ENCODE data around the gene CAPN10.
"Not testable (repeated sequence)": the region's sequence is repeated elsewhere in the genome, so short reads cannot be mapped to it uniquely, and the experiment has no call there.

Gene CAPN10

GRCh38 chr2:240604291-240604938 lies 17.9 kb downstream of the CAPN10 start:
- no peak for FAIRE-seq

GRCh38 chr2:240604939-240605716 lies 18.6 kb downstream of the CAPN10 start:
- no peak for FAIRE-seq

GRCh38 chr2:240605867-240606743 lies 19.6 kb downstream of the CAPN10 start:
- no peak for FAIRE-seq

- no peak for FAIRE-seq
Observed at GRCh38 chr2:240611601-240612210, 25.2 kb downstream of the CAPN10 start.

- FAIRE-seq = no peak
Observed at GRCh38 chr2:240613781-240614180, 27.2 kb downstream of the CAPN10 start.

GRCh38 chr2:240614391-240614790 lies 27.9 kb downstream of the CAPN10 start:
- no peak for FAIRE-seq

GRCh38 chr2:240615396-240615795 lies 28.9 kb downstream of the CAPN10 start:
- FAIRE-seq = no peak

GRCh38 chr2:240615820-240616547 lies 29.4 kb downstream of the CAPN10 start:
- no peak for FAIRE-seq

GRCh38 chr2:240616860-240617666 lies 30.5 kb downstream of the CAPN10 start:
- FAIRE-seq = not testable (repeated sequence)

GRCh38 chr2:240618776-240619175 lies 32.2 kb downstream of the CAPN10 start:
- FAIRE-seq = no peak

- no peak for FAIRE-seq
Observed at GRCh38 chr2:240619506-240620148, 33.1 kb downstream of the CAPN10 start.

GRCh38 chr2:240620149-240620731 lies 33.7 kb downstream of the CAPN10 start:
- FAIRE-seq = no peak

GRCh38 chr2:240620859-240621258 lies 34.3 kb downstream of the CAPN10 start:
- FAIRE-seq = no peak

GRCh38 chr2:240622060-240622411 lies 35.5 kb downstream of the CAPN10 start:
- FAIRE-seq = no peak

- FAIRE-seq = no peak
Observed at GRCh38 chr2:240622531-240623235, 36.1 kb downstream of the CAPN10 start.

- no peak for FAIRE-seq
Observed at GRCh38 chr2:240623531-240624010, 37.0 kb downstream of the CAPN10 start.

GRCh38 chr2:240624011-240624949 lies 37.7 kb downstream of the CAPN10 start:
- FAIRE-seq = no peak

GRCh38 chr2:240624950-240625621 lies 38.6 kb downstream of the CAPN10 start, which contains the start of gene GPR35:
Gene GPR35 (plus strand): TSS chr2:240625480. CDS start chr2:240629953, 4,473 bp downstream.
- FAIRE-seq = no peak
